Stimulated activated CD8-positive, alpha-beta memory T cell treated with anti-CD3 and anti-CD28 coated beads, Interleukin-12 subunit alpha, Interleukin-12 subunit beta, amount 100 ng/mL, for 24 hours (primary cell): Measurements from ENCODE around the gene SKIDA1.
A peak's percentile ranks its signal among the peaks of the same experiment; 100 is the strongest.

Experiments used
- DNase-seq: peaks from one replicate; pipeline ENCODE4 v3.0.0-alpha.2; 2020; ENCODE audit errors: extremely low read depth

SKIDA1 gene

GRCh38 chr10:21502348-21502740 is 23.1 kb downstream of the SKIDA1 start:
- no peak for DNase-seq

- DNase-seq = no peak
Measured at GRCh38 chr10:21501731-21502347, 23.6 kb downstream of the SKIDA1 start.

GRCh38 chr10:21501091-21501490 is 24.4 kb downstream of the SKIDA1 start:
- DNase-seq = no peak

GRCh38 chr10:21500578-21500910 is 24.9 kb downstream of the SKIDA1 start:
- no peak for DNase-seq

GRCh38 chr10:21499701-21500577 is 25.5 kb downstream of the SKIDA1 start:
- no peak for DNase-seq

GRCh38 chr10:21498986-21499385 is 26.5 kb downstream of the SKIDA1 start:
- no peak for DNase-seq

- no peak for DNase-seq
Measured at GRCh38 chr10:21498377-21498776, 27.1 kb downstream of the SKIDA1 start.

GRCh38 chr10:21497177-21497807 is 28.2 kb downstream of the SKIDA1 start:
- no peak for DNase-seq

- no peak for DNase-seq
Measured at GRCh38 chr10:21496343-21497176, 28.9 kb downstream of the SKIDA1 start.

GRCh38 chr10:21495752-21496342 is 29.6 kb downstream of the SKIDA1 start:
- DNase-seq = peak; percentile 63

GRCh38 chr10:21495002-21495751 is 30.3 kb downstream of the SKIDA1 start:
- no peak for DNase-seq

- no peak for DNase-seq
Measured at GRCh38 chr10:21494191-21495001, 31.1 kb downstream of the SKIDA1 start.

GRCh38 chr10:21493784-21494183 is 31.7 kb downstream of the SKIDA1 start:
- DNase-seq = no peak

- DNase-seq = no peak
Measured at GRCh38 chr10:21492421-21492820, 33.1 kb downstream of the SKIDA1 start.

- no peak for DNase-seq
Measured at GRCh38 chr10:21490711-21491105, 34.8 kb downstream of the SKIDA1 start.

- DNase-seq = no peak
Measured at GRCh38 chr10:21490028-21490710, 35.3 kb downstream of the SKIDA1 start.

- no peak for DNase-seq
Measured at GRCh38 chr10:21488957-21489446, 36.5 kb downstream of the SKIDA1 start.

GRCh38 chr10:21488246-21488956 is 37.1 kb downstream of the SKIDA1 start:
- DNase-seq = no peak
